DOHH2 (cell line): Measurements from ENCODE around the gene FBXO10.

Experiments
- H3F3A ChIP-seq: fragments of 200-600 bp; sonication (generic), shearing (Covaris generic); 2 replicates; pipeline ENCODE4 v1.6.0; 2016; ENCODE audit warnings: antibody characterized with exemption, mild to moderate bottlenecking; ENCODE audit not compliant: control insufficient read depth, insufficient read depth
- H3K27ac ChIP-seq: fragments of 200-600 bp; sonication (generic); 2 replicates; pipeline ENCODE4 v1.5.1; 2014; ENCODE audit warnings: low read depth, mild to moderate bottlenecking, low read length, moderate library complexity
- H3K27me3 ChIP-seq: fragments of 200-600 bp; sonication (generic); 2 replicates; pipeline ENCODE4 v1.6.1; 2014; ENCODE audit warnings: mild to moderate bottlenecking, low read length, mixed read lengths; ENCODE audit not compliant: control insufficient read depth
- H3K36me3 ChIP-seq: fragments of 200-600 bp; sonication (generic); 2 replicates; pipeline ENCODE4 v1.6.1; 2014; ENCODE audit warnings: mild to moderate bottlenecking, low read length, moderate library complexity, mixed read lengths; ENCODE audit not compliant: control insufficient read depth
- H3K4me1 ChIP-seq: fragments of 200-600 bp; sonication (generic); 2 replicates; pipeline ENCODE4 v1.6.1; 2014; ENCODE audit warnings: mild to moderate bottlenecking, low read length, mixed read lengths; ENCODE audit not compliant: control insufficient read depth
- H3K4me2 ChIP-seq: fragments of 200-600 bp; sonication (generic); 2 replicates; pipeline ENCODE4 v1.6.0; 2014; ENCODE audit warnings: mild to moderate bottlenecking, low read length, moderate library complexity
- H3K4me3 ChIP-seq: fragments of 200-600 bp; sonication (generic); 2 replicates; pipeline ENCODE4 v1.5.1; 2014; ENCODE audit warnings: mild to moderate bottlenecking, low read length, mixed read lengths
- H3K79me2 ChIP-seq: fragments of 200-600 bp; sonication (generic); 2 replicates; pipeline ENCODE4 v1.6.1; 2014; ENCODE audit warnings: mild to moderate bottlenecking, low read length, mixed read lengths; ENCODE audit not compliant: control insufficient read depth
- H3K9me2 ChIP-seq: fragments of 200-600 bp; sonication (generic); replicated peaks from 2 replicates; pipeline ENCODE4 v1.6.1; 2014; ENCODE audit warnings: mild to moderate bottlenecking, low read length, mixed read lengths; ENCODE audit not compliant: control insufficient read depth
- H3K9me3 ChIP-seq: fragments of 200-600 bp; sonication (generic); 2 replicates; pipeline ENCODE4 v1.6.1; 2014; ENCODE audit warnings: antibody characterized with exemption, low read length, mixed read lengths; ENCODE audit not compliant: control insufficient read depth, insufficient read depth
- H4K20me1 ChIP-seq: fragments of 200-600 bp; sonication (generic); 2 replicates; pipeline ENCODE4 v1.6.0; 2014; ENCODE audit warnings: low read depth, mild to moderate bottlenecking, antibody characterized with exemption, low read length, moderate library complexity; ENCODE audit not compliant: control insufficient read depth, insufficient read depth
- CTCF ChIP-seq: fragments of 200-600 bp; sonication (generic); IDR thresholded peaks from one replicate; pipeline ENCODE4 v1.5.1; 2014; ENCODE audit warnings: antibody characterized with exemption, mild to moderate bottlenecking, low read depth, low read length; ENCODE audit not compliant: poor library complexity, severe bottlenecking
- EZH2phosphoT487 ChIP-seq: fragments of 200-600 bp; sonication (generic); IDR thresholded peaks from 2 replicates; pipeline ENCODE4 v1.6.1; 2017; ENCODE audit warnings: borderline replicate concordance, mild to moderate bottlenecking, antibody characterized with exemption, low read length, moderate library complexity, mixed read lengths

Gene FBXO10

GRCh38 chr9:37559855-37560592, 16.2 kb downstream of the FBXO10 start:
- Histone ChIP-seq H3K79me2 (peaks cover 17% of the 10 kb centered on the region), H3K36me3 (peaks cover 21% of the 10 kb centered on the region), H3K9me3 (peaks cover 17% of the 10 kb centered on the region), H4K20me1 (no peaks in the 10 kb centered on the region), H3K9me2 (no peaks in the 10 kb centered on the region), H3K4me3 (no peak overlapping the region), H3K4me1 (peaks cover 24% of the 10 kb centered on the region), H3K4me2 (no peak overlapping the region), H3K27ac (no peak overlapping the region), H3K27me3 (no peaks in the 10 kb centered on the region), H3F3A (no peaks in the 10 kb centered on the region; the same call in 1 of the 2 replicates)
- TF ChIP-seq CTCF (no peak), EZH2phosphoT487 (no peak)

DNA sequence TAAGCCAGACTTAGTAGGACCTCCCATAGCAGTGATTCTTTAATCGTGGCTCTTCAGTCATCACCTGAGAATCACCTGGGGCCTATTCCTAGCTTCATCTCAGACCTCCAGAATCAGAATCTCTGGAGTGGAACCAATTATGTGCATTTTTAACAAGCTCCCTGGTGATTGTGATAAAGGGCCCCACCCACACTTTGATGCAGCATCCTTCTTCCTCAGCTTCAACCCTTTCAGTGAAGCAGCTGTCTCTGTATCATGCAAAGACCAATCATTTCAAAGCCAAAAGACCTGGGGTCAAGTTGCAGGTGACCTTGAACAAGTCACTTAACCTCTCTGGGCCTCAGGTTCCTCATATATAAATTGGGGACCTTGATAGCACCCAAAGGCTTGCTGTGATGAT, 17.1 kb downstream of the FBXO10 start:
- H3K9me3 ChIP-seq = peaks cover 8% of the 10 kb centered on the region
- H3K4me2 ChIP-seq = no peak overlapping the region
- TF ChIP-seq EZH2phosphoT487 (no peak), CTCF (no peak)
- H3K4me3 ChIP-seq = no peak overlapping the region
- peaks cover 21% of the 10 kb centered on the region for H3K4me1 ChIP-seq
- peaks cover 10% of the 10 kb centered on the region for H3K79me2 ChIP-seq
- no peaks in the 10 kb centered on the region for H3K27me3 ChIP-seq
- no peaks in the 10 kb centered on the region for H3K9me2 ChIP-seq
- H4K20me1 ChIP-seq = no peaks in the 10 kb centered on the region
- H3K36me3 ChIP-seq = peaks cover 12% of the 10 kb centered on the region
- no peak overlapping the region for H3K27ac ChIP-seq
- H3F3A ChIP-seq = no peaks in the 10 kb centered on the region; the same call in 1 of the 2 replicates

GRCh38 chr9:37555786-37556185, 20.4 kb downstream of the FBXO10 start:
- no peaks in the 10 kb centered on the region for H3K79me2 ChIP-seq
- no peaks in the 10 kb centered on the region for H4K20me1 ChIP-seq
- no peak overlapping the region for H3K4me3 ChIP-seq
- no peaks in the 10 kb centered on the region; the same call in 1 of the 2 replicates for H3F3A ChIP-seq
- H3K27ac ChIP-seq = no peak overlapping the region
- no peaks in the 10 kb centered on the region for H3K9me3 ChIP-seq
- H3K36me3 ChIP-seq = no peaks in the 10 kb centered on the region
- H3K27me3 ChIP-seq = no peaks in the 10 kb centered on the region
- H3K9me2 ChIP-seq = no peaks in the 10 kb centered on the region
- TF ChIP-seq CTCF (no peak), EZH2phosphoT487 (no peak)
- H3K4me2 ChIP-seq = no peak overlapping the region
- no peaks in the 10 kb centered on the region for H3K4me1 ChIP-seq
